ENCODE results near the gene FLYWCH2. TPM values are rescaled to one million over a fixed set of nuclear protein-coding genes. Genes with fewer than 3 reads are reported as not detected.

The FLYWCH2 gene
- total and polyA plus RNA-seq, 2 of the 13 experiments (the other 11 are each of a cell fraction or from before 2014, with no cell fraction given): 16.9 to 19.8 TPM

GRCh38 chr16:2905241-2905987, 22.4 kb downstream of the FLYWCH2 start (continued):
- TF ChIP-seq, protein P1, sequence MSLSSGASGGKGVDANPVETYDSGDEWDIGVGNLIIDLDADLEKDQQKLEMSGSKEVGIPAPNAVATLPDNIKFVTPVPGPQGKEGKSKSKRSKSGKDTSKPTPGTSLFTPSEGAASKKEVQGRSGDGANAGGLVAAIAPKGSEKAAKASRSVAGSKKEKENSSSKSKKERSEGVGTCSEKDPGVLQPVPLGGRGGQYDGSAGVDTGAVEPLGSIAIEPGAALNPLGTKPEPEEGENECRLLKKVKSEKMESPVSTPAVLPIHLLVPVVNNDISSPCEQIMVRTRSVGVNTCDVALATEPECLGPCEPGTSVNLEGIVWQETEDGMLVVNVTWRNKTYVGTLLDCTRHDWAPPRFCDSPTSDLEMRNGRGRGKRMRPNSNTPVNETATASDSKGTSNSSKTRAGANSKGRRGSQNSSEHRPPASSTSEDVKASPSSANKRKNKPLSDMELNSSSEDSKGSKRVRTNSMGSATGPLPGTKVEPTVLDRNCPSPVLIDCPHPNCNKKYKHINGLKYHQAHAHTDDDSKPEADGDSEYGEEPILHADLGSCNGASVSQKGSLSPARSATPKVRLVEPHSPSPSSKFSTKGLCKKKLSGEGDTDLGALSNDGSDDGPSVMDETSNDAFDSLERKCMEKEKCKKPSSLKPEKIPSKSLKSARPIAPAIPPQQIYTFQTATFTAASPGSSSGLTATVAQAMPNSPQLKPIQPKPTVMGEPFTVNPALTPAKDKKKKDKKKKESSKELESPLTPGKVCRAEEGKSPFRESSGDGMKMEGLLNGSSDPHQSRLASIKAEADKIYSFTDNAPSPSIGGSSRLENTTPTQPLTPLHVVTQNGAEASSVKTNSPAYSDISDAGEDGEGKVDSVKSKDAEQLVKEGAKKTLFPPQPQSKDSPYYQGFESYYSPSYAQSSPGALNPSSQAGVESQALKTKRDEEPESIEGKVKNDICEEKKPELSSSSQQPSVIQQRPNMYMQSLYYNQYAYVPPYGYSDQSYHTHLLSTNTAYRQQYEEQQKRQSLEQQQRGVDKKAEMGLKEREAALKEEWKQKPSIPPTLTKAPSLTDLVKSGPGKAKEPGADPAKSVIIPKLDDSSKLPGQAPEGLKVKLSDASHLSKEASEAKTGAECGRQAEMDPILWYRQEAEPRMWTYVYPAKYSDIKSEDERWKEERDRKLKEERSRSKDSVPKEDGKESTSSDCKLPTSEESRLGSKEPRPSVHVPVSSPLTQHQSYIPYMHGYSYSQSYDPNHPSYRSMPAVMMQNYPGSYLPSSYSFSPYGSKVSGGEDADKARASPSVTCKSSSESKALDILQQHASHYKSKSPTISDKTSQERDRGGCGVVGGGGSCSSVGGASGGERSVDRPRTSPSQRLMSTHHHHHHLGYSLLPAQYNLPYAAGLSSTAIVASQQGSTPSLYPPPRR (CRISPR knock-in tag; IDR thresholded peaks at IDR 0.05; ENCODE audit: borderline replicate concordance): peak; percentile 53; the same call in 1 of the 2 replicates
- TF ChIP-seq ZNF44 (CRISPR knock-in tag; IDR thresholded peaks at IDR 0.05): no peak
- TF ChIP-seq ZNF207 (IDR thresholded peaks at IDR 0.05; ENCODE audit: borderline replicate concordance): no peak
- TF ChIP-seq ZNF891 (CRISPR knock-in tag; IDR thresholded peaks at IDR 0.05): no peak; the same call in 1 of the 2 replicates
- peak; percentile 68; the same call in 2 of the 3 replicates for TF ChIP-seq MXI1 (IDR thresholded peaks at IDR 0.05; ENCODE audit: borderline replicate concordance, low read depth, low read length)
- TF ChIP-seq ZNF564 (CRISPR knock-in tag; IDR thresholded peaks at IDR 0.05): 0 out of 2 replicates have a peak, but pooled peaks have one; percentile 23
- no peak for TF ChIP-seq NR2F1 (CRISPR knock-in tag; IDR thresholded peaks at IDR 0.05)
- no peak for TF ChIP-seq ZMAT5 (CRISPR knock-in tag; IDR thresholded peaks at IDR 0.05; ENCODE audit: borderline replicate concordance, low read depth)
- TF ChIP-seq DR1 (CRISPR knock-in tag; IDR thresholded peaks at IDR 0.05): peak; percentile 97
- TF ChIP-seq SP5 (CRISPR knock-in tag; IDR thresholded peaks at IDR 0.05; ENCODE audit: borderline replicate concordance, low read depth): peak; percentile 32; the same call in 1 of the 2 replicates
- TF ChIP-seq POLR2AphosphoS5 (IDR thresholded peaks at IDR 0.05; ENCODE audit: low read depth, low read length): peak; percentile 99
- 0 out of 2 replicates have a peak, but pooled peaks have one; percentile 39 for TF ChIP-seq CREB3 (CRISPR knock-in tag; IDR thresholded peaks at IDR 0.05)
- TF ChIP-seq, protein P2, sequence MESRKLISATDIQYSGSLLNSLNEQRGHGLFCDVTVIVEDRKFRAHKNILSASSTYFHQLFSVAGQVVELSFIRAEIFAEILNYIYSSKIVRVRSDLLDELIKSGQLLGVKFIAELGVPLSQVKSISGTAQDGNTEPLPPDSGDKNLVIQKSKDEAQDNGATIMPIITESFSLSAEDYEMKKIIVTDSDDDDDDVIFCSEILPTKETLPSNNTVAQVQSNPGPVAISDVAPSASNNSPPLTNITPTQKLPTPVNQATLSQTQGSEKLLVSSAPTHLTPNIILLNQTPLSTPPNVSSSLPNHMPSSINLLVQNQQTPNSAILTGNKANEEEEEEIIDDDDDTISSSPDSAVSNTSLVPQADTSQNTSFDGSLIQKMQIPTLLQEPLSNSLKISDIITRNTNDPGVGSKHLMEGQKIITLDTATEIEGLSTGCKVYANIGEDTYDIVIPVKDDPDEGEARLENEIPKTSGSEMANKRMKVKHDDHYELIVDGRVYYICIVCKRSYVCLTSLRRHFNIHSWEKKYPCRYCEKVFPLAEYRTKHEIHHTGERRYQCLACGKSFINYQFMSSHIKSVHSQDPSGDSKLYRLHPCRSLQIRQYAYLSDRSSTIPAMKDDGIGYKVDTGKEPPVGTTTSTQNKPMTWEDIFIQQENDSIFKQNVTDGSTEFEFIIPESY (CRISPR knock-in tag; IDR thresholded peaks at IDR 0.05): 0 out of 2 replicates have a peak, but pooled peaks have one; percentile 22
- TF ChIP-seq, protein P3, sequence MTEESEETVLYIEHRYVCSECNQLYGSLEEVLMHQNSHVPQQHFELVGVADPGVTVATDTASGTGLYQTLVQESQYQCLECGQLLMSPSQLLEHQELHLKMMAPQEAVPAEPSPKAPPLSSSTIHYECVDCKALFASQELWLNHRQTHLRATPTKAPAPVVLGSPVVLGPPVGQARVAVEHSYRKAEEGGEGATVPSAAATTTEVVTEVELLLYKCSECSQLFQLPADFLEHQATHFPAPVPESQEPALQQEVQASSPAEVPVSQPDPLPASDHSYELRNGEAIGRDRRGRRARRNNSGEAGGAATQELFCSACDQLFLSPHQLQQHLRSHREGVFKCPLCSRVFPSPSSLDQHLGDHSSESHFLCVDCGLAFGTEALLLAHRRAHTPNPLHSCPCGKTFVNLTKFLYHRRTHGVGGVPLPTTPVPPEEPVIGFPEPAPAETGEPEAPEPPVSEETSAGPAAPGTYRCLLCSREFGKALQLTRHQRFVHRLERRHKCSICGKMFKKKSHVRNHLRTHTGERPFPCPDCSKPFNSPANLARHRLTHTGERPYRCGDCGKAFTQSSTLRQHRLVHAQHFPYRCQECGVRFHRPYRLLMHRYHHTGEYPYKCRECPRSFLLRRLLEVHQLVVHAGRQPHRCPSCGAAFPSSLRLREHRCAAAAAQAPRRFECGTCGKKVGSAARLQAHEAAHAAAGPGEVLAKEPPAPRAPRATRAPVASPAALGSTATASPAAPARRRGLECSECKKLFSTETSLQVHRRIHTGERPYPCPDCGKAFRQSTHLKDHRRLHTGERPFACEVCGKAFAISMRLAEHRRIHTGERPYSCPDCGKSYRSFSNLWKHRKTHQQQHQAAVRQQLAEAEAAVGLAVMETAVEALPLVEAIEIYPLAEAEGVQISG (CRISPR knock-in tag; IDR thresholded peaks at IDR 0.05): peak; percentile 76
- no peak for TF ChIP-seq JUND (CRISPR knock-in tag; IDR thresholded peaks at IDR 0.05)
- TF ChIP-seq AKAP8 (CRISPR knock-in tag; IDR thresholded peaks at IDR 0.05): no peak
- TF ChIP-seq SNAPC2 (CRISPR knock-in tag; IDR thresholded peaks at IDR 0.05): peak; percentile 42; the same call in 1 of the 2 replicates

Data from HepG2 (cell line).